HG02973 (cell line): ENCODE results near the gene CLCN6.
"Not testable (repeated sequence)": the region's sequence is repeated elsewhere in the genome, so short reads cannot be mapped to it uniquely, and the experiment has no call there.

Source experiments
- ATAC-seq: cut with Tn5 transposase; IDR thresholded peaks from one replicate; pipeline ENCODE4 v1.9.1; 2021; ENCODE audit warnings: moderate library complexity; ENCODE audit not compliant: unreplicated experiment

Gene CLCN6

DNA sequence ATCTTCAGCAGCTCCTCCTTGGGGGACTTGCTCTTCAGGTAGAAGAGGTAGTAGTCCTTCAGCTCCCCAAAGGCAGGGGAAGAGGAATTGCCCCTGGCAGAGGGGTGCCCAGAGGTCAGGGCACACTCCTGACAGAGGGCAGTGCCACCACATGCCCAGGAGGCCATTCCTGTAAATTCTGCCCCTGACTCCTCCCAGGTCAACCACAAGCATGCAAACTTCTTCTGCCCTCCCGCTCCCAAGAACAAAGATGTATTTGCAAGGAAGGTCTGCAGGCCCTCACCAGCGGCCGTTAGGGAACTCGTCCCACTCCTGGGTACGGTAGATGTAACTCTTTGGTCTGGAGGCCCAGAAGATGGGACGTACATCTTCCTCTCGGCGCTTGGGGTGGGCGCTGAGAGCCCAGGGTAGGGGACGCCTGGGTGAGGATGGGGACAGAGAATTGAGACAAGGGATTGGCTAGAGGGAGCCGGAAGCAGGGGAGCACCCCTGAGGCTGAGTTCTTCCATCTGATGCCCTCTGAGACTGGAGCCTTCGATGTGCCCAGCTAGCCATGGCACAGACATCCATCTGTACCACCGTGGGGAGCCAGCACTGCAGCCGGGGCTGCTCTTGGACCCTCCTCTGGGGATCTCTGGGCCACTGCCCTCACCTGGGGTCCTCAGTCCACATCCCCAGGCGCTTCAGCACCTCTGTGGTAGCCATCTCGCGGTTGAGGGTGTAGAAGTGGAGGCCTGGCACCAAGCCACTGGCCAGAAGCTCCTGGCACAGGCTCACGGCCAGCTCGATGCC lies 11.3 kb upstream of the CLCN6 start:
- ATAC-seq, result no peak

DNA sequence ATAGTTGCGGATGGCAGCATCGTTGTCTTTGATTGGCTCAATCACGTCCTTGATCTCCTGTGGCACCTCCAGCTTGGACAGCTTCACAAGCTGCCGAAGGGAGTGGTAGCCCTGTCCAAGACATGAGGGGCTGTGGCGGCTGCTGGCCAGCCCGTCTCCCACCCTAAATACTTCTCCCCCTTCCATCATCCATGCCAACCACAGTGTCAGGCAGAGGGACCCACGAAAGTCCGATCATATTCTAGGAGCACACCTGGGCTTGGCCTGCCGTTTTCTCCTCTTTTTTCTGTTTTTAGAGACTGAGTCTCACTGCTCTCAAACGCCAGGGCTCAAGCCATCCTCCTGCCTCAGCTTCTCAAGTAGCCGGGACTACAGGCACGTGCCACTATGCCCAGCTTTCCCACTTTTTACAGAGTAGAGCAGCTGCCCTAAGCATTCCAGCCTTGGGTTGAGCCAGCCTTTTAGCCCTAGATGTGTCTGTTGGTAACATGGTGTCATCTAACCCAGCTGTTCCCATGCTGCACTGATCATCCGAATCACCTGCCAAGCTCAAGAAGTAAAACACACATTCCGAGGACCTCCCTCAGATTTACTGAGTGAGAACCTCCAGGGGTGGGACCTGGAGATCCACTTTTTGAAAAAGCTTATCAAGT lies 10.6 kb upstream of the CLCN6 start:
- ATAC-seq, result no peak

DNA sequence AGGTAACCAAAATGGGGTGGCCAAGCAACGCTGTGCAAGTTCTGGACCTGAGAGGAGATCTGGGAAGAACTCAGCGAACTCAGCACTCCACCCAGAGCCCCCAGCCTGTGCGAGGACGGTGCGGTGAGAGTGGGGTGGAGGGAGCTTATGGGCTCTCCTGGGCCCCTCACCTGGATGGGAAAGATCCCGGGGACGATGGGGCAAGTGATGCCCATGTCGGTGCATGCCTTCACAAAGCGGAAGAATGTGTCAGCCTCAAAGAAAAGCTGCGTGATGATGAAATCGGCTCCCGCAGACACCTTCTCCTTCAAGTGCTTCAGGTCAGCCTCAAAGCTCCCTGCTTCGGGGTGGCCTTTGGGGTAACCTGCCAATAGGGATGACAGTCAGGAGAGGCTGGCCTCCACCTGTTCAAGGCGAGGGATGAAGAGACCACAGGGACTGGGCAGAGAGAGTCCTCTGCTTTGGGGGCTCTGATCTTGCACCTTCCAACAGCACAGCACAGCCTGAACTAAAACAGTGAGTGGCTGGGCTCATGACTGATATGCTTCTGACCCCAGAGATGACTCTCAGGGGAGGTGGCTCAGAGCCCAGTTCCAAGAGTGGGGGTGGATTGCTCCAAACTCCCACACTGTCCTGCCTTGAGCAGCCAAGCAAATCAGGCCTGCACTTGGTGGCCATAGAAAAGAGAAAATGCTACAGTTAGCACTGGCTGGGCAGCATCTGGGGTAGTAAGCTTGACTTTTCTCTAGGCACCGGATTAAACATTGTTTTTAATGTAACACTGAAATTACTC lies 9.8 kb upstream of the CLCN6 start:
- no peak for ATAC-seq

DNA sequence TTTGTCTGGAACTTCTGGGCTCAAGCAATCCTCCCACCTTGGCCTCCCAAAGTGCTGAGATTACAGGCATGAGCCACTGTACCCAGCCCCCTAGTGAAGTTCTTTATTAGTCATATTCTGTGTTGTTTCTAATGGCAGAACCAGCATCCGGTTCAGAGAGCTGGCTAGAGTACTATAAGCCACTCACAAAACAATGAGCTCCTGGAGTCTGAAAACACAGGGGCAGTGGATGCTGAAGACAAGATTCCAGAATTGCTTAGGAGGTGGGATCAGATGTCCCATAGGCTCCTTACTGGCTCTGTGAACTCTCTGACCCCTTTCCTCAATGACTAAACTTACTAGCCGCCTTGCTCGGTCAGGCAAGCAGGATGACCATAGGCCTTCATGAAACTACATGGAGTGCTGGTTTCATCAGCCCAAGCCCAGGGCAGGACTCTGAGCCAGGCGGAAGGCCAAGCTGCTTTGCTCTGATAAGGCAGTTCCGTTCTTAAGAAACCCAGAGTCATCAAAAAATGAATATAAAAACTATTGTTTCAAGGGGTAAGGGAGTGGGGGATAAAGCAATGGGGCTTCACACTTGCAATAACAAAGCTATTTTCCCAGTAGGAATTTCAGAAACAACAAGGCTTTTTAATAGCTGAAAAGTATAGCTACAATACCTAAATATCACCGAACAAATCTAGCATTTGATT lies 8.3 kb upstream of the CLCN6 start:
- ATAC-seq, result no peak

DNA sequence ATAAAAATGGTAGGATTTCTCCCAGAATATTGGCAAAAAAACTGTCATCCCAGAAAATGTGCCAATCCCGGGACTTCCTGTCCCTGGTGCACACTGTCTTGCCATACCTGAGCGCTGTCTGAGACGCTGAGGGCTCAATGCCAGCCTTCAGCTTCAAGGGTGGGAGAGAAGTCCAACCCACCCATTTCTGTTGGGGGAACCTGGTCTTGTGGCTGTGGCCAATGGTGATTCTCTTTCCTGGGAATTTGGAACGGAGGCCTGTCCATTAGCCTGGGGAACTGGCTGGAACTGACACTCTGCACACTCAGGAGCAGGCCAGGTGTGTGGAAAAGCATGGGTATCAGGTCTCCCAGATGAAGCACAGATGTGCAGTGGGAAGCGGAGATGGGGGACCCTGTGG lies 6.9 kb upstream of the CLCN6 start:
- no peak for ATAC-seq

DNA sequence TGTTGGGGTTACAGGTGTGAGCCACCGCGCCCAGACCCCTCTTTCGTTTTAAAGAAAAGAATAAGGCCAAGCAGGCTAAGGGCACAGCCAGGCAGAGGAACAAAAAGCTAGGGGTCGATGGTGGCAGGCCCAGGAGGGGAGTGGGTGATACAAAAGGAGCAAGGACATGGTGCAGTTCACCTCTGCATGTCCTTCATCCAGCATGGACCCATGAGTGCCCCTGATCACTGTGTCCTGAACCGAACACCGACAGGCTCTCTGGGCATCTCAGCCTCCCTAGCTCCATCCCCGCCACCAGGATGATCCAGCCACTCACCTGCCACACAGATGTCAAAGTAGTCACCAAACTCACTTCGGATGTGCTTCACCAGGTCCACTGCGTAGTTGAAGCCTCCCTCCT lies 6.1 kb upstream of the CLCN6 start:
- no peak for ATAC-seq

DNA sequence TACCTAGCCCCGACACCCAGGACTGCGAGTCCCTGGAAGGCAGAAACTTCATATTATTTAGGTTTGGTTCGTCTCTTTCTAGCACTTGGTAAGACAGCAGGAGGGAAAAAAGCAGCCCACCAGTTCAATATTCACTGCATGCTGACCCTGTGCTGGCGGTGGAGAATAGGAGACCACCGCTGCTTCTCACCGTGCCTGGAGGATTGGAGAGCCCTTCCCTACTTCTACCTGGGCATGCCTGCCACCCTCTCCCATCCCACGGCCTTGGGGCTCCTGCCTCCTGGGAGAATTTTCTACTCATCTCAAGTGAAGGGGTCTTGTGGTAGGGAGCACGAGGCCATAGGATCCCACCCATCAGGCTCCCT lies 5.6 kb upstream of the CLCN6 start:
- ATAC-seq, result no peak

DNA sequence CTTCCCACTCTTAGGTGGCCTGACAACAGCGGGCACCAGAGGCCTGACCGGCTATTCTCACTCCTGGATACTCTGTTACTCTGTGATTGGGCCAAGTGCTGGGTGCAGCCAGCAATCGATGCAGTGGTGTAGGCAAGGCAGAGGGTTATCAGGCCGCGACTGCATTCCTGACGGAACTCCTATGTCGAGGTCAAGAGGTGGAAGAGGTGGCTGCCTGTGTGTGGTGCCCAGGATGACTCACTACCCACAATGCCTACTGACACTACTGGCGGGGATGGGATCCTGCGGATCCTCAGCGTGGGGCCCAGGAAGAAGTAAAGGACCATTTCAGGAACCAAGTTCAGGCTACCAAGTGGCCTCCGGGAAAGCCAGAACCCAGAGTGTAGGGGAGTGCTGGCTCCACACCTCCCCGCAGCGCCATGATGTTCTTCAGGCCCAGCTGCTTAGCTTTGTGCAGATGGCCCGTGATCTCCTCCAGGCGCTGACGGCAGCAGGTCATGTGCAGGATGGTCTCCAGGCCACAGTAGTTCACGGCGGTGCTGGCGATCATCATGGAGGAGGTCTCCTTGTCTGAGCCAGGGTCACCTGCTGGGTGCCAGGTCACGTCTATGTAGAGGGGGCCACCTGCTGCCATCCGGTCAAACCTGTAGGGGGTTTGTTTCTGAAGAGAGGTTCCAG lies 5.1 kb upstream of the CLCN6 start:
- ATAC-seq, result no peak

DNA sequence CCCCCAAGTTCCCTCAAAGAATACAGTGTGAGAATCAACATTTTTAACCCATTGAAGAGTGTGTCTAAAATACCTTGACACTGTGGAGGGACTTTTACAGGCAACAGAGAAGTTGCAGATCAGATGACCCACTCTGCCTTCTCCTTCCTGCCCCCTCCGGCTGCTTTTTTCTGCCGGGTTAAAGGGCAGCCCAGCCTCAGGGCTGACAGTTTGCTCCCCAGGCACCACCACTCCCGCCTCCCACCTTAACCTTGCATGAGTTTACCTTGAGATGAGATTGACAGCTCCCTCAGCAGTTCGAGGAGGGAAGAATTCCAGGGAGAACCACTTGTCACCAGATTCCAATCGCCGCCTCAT lies 3.4 kb upstream of the CLCN6 start:
- ATAC-seq, result no peak

DNA sequence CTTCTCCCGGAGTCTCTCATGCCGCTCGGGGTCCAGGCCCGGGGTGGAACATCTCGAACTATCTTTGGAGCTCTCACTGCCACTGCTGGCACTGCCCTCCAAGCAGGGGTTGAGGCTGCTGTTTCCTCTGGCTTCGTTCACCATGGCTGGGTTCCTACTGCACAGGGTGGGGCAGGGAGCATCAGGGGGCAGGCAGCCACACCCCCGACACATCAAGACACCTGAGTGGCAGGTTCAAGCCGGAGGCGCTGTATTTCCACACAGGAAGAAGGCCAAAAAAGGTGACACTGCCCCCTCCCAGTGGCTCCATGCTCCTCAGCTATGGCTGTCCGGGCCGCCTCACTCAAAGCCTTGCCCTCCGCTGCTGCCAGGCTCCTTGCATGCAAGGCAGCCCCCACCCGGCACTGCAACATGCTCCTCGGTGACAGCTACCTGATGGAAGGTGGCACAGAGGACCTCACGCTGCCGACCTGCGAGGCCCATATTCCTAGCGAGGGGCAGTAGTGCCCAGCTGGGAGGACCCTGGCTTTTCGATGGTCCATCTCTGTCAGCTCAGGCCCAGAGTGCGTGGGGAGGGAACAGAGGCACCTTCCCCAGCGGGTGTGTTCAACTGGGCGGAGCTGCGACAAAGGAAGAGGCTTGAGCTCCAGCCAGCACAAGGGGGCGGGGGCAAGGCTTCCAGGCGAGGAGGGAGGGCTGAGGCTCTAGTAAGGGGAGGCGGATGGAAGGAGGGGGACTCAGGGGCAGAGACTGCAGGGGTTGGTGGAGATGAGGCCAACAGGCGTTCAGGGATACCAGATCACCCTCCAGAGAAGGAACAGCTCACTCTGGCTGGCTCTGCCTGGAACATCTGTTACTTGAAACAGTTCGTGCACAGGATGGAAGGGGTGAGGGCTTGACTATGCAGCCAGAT lies 2.8 kb upstream of the CLCN6 start:
- ATAC-seq, result no peak

DNA sequence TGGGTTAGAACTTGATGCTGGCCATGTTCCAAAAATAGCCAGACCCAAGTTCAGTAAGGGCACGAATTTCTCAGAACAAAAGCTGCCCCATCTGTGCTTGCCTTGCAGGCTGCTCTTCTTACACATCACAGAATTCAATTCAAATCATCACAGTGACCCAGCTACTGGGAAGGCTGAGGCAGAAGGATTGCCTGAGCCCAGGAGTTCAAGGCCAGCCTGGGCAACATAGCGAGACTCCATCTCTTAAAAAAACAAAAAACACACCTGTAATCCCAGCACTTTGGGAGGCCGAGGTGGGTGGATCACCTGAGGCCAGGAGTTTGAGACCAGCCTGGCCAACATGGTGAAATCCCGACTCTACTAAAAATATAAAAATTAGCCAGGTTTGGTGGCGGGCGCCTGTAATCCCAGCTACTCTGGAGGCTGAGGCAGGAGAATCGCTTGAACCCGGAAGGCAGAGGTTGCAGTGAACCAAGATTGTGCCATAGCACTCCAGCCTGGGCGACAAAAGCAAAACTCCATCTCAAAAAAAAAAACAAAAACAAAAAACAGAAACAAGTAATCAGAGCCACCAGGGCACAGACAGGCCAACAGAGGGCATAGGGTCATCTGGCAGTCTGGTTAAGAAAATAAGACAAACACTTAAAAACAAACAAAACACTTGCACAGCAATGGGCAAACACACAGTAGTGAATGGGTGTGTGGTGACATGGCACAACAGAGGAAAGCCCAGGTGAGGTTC lies 1.9 kb upstream of the CLCN6 start:
- not testable (repeated sequence) for ATAC-seq

DNA sequence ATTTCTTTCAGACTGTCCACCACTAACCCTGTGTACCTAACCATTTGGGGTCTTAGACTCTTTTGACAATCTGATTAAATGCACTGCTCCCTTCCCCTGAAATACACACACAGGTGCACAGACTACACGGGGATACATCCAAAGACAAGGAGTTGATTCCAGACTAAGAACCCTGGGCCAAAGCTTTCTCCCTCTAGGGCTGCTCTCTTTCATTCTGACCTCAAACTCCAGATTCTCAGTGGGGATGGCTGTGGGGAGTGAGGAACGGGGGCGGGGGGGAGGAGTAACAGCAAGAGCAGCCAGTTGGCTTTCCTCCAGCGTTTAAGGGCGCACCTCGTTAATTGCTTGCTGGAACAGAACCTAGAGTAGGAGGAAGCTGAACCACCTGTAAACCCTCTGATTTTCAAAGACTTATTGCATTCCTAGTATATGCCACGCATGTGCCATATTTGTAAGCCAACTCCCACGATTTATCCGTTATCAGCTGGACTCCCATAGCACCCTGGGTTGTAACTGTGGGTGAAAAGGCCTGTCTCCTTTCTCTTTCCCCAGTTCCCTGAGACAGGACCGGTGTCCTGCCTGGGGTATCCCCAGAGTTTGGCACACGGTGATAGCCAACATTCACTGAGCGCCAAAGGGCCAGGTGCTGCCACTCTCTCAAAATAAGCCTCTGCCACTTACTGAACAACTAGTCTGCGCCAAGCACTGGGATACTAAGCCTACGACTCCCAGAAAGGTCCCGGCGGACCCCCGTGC lies 1.1 kb upstream of the CLCN6 start:
- ATAC-seq, result no peak

DNA sequence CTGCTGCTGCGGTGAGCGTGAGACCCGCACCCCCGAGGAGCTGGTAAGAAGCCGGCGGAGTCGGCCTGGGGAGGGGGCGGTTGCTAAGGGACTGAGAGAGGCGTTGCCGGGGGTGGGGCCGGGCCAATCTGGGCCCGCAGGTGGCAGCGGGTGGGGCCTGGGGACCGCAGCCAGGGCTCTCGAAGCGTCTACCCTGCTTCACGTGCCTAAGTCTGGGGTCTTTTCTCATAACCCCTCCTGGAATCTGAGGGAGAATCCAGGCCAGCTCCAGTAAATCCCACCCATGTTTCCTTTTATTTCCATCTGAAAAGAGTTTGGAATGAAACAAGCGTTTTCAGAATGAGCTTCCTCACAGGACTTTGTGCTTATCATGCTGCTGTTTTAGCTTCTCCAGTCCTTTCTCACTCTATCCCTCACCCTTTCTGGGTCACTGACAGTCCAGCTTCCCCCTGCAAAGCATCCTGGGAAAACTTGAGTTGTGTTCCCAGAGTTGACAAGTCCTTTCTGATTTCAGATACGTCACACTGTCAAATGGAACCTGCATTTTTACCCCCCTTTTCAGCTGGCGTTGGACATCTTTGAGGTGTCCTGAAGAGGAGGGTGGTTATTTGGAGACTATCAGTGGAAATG lies 431 bp downstream of the CLCN6 start:
- peak; percentile 33 for ATAC-seq

DNA sequence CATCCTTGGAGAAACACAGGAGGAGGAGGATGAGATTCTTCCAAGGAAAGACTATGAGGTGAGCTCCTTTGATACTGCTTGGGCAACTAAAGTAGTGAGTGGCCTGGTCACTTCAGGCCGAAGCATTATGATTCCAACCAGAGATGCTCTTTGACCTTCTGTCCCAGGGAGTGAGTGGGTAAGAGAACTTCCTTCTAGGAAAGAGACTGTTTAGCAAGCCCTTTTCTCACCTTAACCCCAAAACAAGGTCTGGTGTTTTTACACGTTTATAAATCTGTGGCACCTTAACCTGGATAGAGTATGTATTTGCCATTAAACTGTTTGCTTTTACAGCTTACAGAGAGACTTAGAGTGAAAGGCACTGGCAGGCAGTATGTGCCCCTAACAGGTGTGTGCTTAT lies 1.1 kb downstream of the CLCN6 start:
- ATAC-seq, result no peak

DNA sequence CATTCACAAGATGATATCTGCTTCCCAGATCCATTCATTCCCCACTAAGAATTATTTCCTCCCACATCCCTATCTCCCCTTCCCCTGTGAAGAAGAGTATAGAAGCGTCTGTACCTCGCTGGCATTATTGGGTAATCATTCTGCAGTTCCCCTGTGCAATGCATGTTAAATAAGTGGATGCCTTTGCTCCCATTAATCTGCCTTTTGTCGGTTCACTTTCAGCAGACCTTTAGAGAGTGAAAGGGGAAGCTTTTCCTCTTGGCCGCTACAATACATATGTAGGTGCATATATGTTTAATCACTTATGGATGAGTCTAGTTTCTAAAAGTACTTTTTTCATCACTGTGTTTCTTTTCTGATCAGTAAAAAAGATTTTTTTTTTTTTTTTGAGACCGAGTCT lies 7.0 kb downstream of the CLCN6 start:
- ATAC-seq, result no peak

DNA sequence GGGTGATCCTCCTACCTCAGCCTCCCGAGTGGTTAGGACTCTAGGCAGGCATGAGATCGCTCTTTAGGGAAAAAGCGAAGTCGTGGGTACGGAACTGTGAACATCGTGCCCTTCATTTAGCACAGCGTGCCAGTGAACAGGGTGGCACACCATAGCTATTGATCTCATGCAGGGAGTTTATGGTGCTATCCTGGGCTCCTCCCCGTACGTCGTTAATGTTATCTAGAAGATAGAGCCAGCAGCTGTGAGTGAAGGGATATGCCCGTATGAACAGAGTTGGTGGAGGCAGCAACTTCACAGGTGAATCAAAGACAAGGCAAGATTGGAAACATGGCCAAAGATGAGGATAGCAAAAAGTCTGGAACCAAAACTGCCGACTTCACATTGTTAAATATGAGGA lies 11.2 kb downstream of the CLCN6 start:
- no peak for ATAC-seq

DNA sequence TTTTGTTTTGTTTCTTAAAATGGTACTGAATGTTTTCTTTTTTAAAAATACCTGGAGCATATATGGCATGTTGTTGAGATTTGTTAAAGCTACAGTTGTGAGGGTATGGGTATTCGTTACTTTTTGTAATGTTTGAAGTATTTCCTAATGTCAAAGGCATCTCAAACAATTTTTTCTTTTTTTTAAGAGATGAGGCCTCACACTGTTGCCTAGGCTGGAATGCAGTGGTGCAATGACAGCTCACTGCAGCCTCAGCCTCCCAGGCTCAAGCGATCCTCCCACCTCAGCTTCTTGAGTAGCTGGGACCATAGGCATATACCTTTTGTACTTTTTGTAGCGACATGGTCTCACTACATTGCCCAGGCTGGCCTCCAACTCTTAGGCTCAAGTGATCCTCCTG lies 16.1 kb downstream of the CLCN6 start:
- no peak for ATAC-seq
